Measurements from ENCODE around the gene USP43. TPM values are rescaled to one million over a fixed set of nuclear protein-coding genes. Genes with fewer than 3 reads are reported as not detected.

Gene USP43
- polyA plus RNA-seq, 1 donor from 2014 or later, result 0.53 TPM

- H2AFZ ChIP-seq (ENCODE audit: low read depth, low read length), result no peak overlapping the region
- H3K36me3 ChIP-seq (ENCODE audit: insufficient read depth, low read length), result no peaks in the 10 kb centered on the region
- H3K27me3 ChIP-seq (ENCODE audit: insufficient read depth, low read depth, low read length), result no peaks in the 10 kb centered on the region
- H3K4me3 ChIP-seq (ENCODE audit: low read length), result no peak overlapping the region
- H3K9me2 ChIP-seq (ENCODE audit: insufficient read depth, low read length), result no peaks in the 10 kb centered on the region
- no peak overlapping the region for H3K4me2 ChIP-seq (ENCODE audit: low read length)
- no peaks in the 10 kb centered on the region for H4K20me1 ChIP-seq (ENCODE audit: insufficient read depth)
- H3K79me2 ChIP-seq (replicated peaks; ENCODE audit: insufficient read depth, low read length), result no peaks in the 10 kb centered on the region
- no peak overlapping the region for H3K27ac ChIP-seq (ENCODE audit: low read length)
- H3K9ac ChIP-seq (ENCODE audit: low read length), result no peak overlapping the region
- no peaks in the 10 kb centered on the region for H3K9me3 ChIP-seq (ENCODE audit: low read length)
- TF ChIP-seq, protein P1, sequence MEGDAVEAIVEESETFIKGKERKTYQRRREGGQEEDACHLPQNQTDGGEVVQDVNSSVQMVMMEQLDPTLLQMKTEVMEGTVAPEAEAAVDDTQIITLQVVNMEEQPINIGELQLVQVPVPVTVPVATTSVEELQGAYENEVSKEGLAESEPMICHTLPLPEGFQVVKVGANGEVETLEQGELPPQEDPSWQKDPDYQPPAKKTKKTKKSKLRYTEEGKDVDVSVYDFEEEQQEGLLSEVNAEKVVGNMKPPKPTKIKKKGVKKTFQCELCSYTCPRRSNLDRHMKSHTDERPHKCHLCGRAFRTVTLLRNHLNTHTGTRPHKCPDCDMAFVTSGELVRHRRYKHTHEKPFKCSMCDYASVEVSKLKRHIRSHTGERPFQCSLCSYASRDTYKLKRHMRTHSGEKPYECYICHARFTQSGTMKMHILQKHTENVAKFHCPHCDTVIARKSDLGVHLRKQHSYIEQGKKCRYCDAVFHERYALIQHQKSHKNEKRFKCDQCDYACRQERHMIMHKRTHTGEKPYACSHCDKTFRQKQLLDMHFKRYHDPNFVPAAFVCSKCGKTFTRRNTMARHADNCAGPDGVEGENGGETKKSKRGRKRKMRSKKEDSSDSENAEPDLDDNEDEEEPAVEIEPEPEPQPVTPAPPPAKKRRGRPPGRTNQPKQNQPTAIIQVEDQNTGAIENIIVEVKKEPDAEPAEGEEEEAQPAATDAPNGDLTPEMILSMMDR (IDR thresholded peaks at IDR 0.05; ENCODE audit: poor library complexity, severe bottlenecking), result no peak
- TF ChIP-seq SMC3 (conservative IDR thresholded peaks at IDR 0.05; ENCODE audit: poor library complexity), result no peak
- no peaks in the 10 kb centered on the region for H3F3A ChIP-seq (ENCODE audit: insufficient read depth, low read length, poor library complexity, severe bottlenecking)
Measured at GRCh38 chr17:9715503-9716016, 70.2 kb downstream of the USP43 start.

GRCh38 chr17:9725575-9725974 is 80.3 kb downstream of the USP43 start:
- no peaks in the 10 kb centered on the region for H3F3A ChIP-seq (ENCODE audit: insufficient read depth, low read length, poor library complexity, severe bottlenecking)
- TF ChIP-seq SMC3 (conservative IDR thresholded peaks at IDR 0.05; ENCODE audit: poor library complexity), result no peak
- TF ChIP-seq TAF1 (IDR thresholded peaks at IDR 0.05; ENCODE audit: low read depth), result no peak
- no peak for TF ChIP-seq EZH2 (IDR thresholded peaks at IDR 0.05; ENCODE audit: borderline replicate concordance, insufficient read depth, low read length, poor library complexity, severe bottlenecking)
- no peak for TF ChIP-seq REST (IDR thresholded peaks at IDR 0.05; ENCODE audit: borderline replicate concordance)
- no peak for TF ChIP-seq POLR2AphosphoS5 (IDR thresholded peaks at IDR 0.05)
- TF ChIP-seq, protein P1 (IDR thresholded peaks at IDR 0.05; ENCODE audit: poor library complexity, severe bottlenecking), result no peak
- TF ChIP-seq RAD21 (conservative IDR thresholded peaks at IDR 0.05), result no peak
- TF ChIP-seq MXI1 (conservative IDR thresholded peaks at IDR 0.05; ENCODE audit: poor library complexity, severe bottlenecking), result no peak
- no peak for TF ChIP-seq EP300 (conservative IDR thresholded peaks at IDR 0.05; ENCODE audit: poor library complexity, severe bottlenecking)
- H2AFZ ChIP-seq (ENCODE audit: low read depth, low read length), result no peak overlapping the region
- no peaks in the 10 kb centered on the region for H4K20me1 ChIP-seq (ENCODE audit: insufficient read depth)
- H3K36me3 ChIP-seq (ENCODE audit: insufficient read depth, low read length), result no peaks in the 10 kb centered on the region
- H3K4me3 ChIP-seq (ENCODE audit: low read length), result no peak overlapping the region
- H3K27me3 ChIP-seq (ENCODE audit: insufficient read depth, low read depth, low read length), result no peaks in the 10 kb centered on the region
- no peaks in the 10 kb centered on the region for H3K9me3 ChIP-seq (ENCODE audit: low read length)
- H3K79me2 ChIP-seq (replicated peaks; ENCODE audit: insufficient read depth, low read length), result no peaks in the 10 kb centered on the region
- H3K9me2 ChIP-seq (ENCODE audit: insufficient read depth, low read length), result no peaks in the 10 kb centered on the region
- H3K27ac ChIP-seq (ENCODE audit: low read length), result no peak overlapping the region
- no peak overlapping the region for H3K4me2 ChIP-seq (ENCODE audit: low read length)
- no peak overlapping the region for H3K9ac ChIP-seq (ENCODE audit: low read length)
